B cell (primary cell): Measurements from ENCODE around the gene NKX1-2. TPM values are rescaled to one million over a fixed set of nuclear protein-coding genes. Genes with fewer than 3 reads are reported as not detected.
A peak's percentile ranks its signal among the peaks of the same experiment; 100 is the strongest.

Experiments
- ATAC-seq: fragments of 200-7000 bp; cut with Tn5 transposase; one replicate; pipeline ENCODE4 v1.10.0; 2021; ENCODE audit warnings: low read depth, mild to moderate bottlenecking, moderate number of reproducible peaks, moderate library complexity
- CTCF ChIA-PET: fragments of 350-600 bp; sonication (Branson Sonifier 250); formaldehyde crosslinking; loops from one replicate; lab custom pipeline; 2021; ENCODE audit warnings: antibody characterized with exemption, inconsistent platforms; lab: Charles Lee
- POLR2A ChIA-PET: fragments of 350-600 bp; sonication (Branson Sonifier 250); formaldehyde crosslinking; loops from one replicate; lab custom pipeline; 2021; ENCODE audit warnings: antibody characterized with exemption; lab: Charles Lee
- DNase-seq: peaks from one replicate; pipeline ENCODE4 v3.0.0; 2013
- H2AFZ ChIP-seq: 2 replicates; pipeline ENCODE4 v1.6.1; 2012; ENCODE audit warnings: mild to moderate bottlenecking, low read depth, low read length; ENCODE audit not compliant: insufficient read depth, poor library complexity, severe bottlenecking
- H3K27ac ChIP-seq, 2 donors: 1 replicate in 1 of 2; 2 replicates in 1 of 2; pipeline ENCODE4 v1.5.1; 2012 to 2013; ENCODE audit warnings: low read length in 2 of 2, mild to moderate bottlenecking in 2 of 2, moderate library complexity in 1 of 2
- H3K27me3 ChIP-seq, 4 experiments: fragments of 200-600 bp in 1 of 4; sonication (generic) in 1 of 4; replicated peaks in 1 of 4; 1 replicate in 2 of 4; 2 replicates in 2 of 4; pipeline versions ENCODE4 v1.6.1 to v1.7.0; 2013 to 2016; ENCODE audit warnings: low read length in 3 of 4, mild to moderate bottlenecking in 2 of 4, mixed read lengths in 1 of 4, moderate library complexity in 1 of 4; ENCODE audit not compliant: insufficient read depth in 4 of 4, control insufficient read depth in 3 of 4; ENCODE audit errors: control extremely low read depth in 1 of 4
- H3K36me3 ChIP-seq, 2 experiments: replicated peaks in 1 of 2; 1 replicate in 1 of 2; 2 replicates in 1 of 2; pipeline versions ENCODE4 v1.6.1 to v1.7.1; 2013; ENCODE audit warnings: low read length in 1 of 2; ENCODE audit not compliant: insufficient read depth in 2 of 2, control insufficient read depth in 1 of 2; ENCODE audit errors: control extremely low read depth in 1 of 2, extremely low read depth in 1 of 2
- H3K4me1 ChIP-seq, 2 donors: fragments of 200-600 bp in 1 of 2; sonication (generic) in 1 of 2; 1 replicate in 1 of 2; 2 replicates in 1 of 2; pipeline versions ENCODE4 v1.5.1 to v1.6.1; 2013 to 2017; ENCODE audit warnings: low read length in 2 of 2; ENCODE audit not compliant: control insufficient read depth in 2 of 2, insufficient read depth in 2 of 2
- H3K4me2 ChIP-seq: replicated peaks from 2 replicates; pipeline ENCODE3; 2012; ENCODE audit warnings: mild to moderate bottlenecking, low read depth, low read length; ENCODE audit not compliant: poor library complexity, severe bottlenecking
- H3K4me3 ChIP-seq, 5 experiments: fragments of 200-600 bp in 1 of 5; sonication (generic) in 1 of 5; 1 replicate in 3 of 5; 2 replicates in 2 of 5; pipeline versions ENCODE4 v1.5.1 to v1.7.0; 2011 to 2016; ENCODE audit warnings: low read length in 4 of 5, mild to moderate bottlenecking in 4 of 5, low read depth in 2 of 5, control low read depth in 1 of 5, moderate library complexity in 1 of 5; ENCODE audit not compliant: insufficient read depth in 1 of 5; ENCODE audit errors: control extremely low read depth in 1 of 5, extremely low read depth in 1 of 5
- H3K79me2 ChIP-seq: fragments of 200-600 bp; sonication (generic); one replicate; pipeline ENCODE4 v1.6.0; 2016; ENCODE audit warnings: low read length; ENCODE audit not compliant: control insufficient read depth, insufficient read depth
- H3K9ac ChIP-seq: fragments of 200-600 bp; sonication (generic); 2 replicates; pipeline ENCODE4 v1.6.1; 2017; ENCODE audit warnings: mild to moderate bottlenecking, low read length, moderate library complexity
- H3K9me3 ChIP-seq, 3 donors: one replicate each; pipeline versions ENCODE4 v1.6.1 to v1.7.1; 2013; ENCODE audit warnings: low read length in 2 of 3; ENCODE audit not compliant: control insufficient read depth in 2 of 3, insufficient read depth in 1 of 3; ENCODE audit errors: control extremely low read depth in 1 of 3
- H4K20me1 ChIP-seq: 2 replicates; pipeline ENCODE4 v1.6.0; 2012; ENCODE audit warnings: mild to moderate bottlenecking, low read length; ENCODE audit not compliant: insufficient read depth, control insufficient read depth, poor library complexity, severe bottlenecking
- H3K27ac Mint-ChIP-seq: one replicate; pipeline ENCODE4 v1.8.0; 2021; ENCODE audit warnings: mixed read lengths
- H3K27me3 Mint-ChIP-seq: one replicate; pipeline ENCODE4 v1.8.0; 2021; ENCODE audit warnings: mixed read lengths
- H3K4me1 Mint-ChIP-seq: one replicate; pipeline ENCODE4 v1.8.0; 2021; ENCODE audit warnings: mixed read lengths
- H3K4me3 Mint-ChIP-seq: one replicate; pipeline ENCODE4 v1.8.0; 2021; ENCODE audit warnings: mixed read lengths
- H3K9me3 Mint-ChIP-seq: one replicate; pipeline ENCODE4 v1.8.0; 2022; ENCODE audit warnings: mixed read lengths; ENCODE audit not compliant: insufficient read depth
- EZH2 ChIP-seq: IDR thresholded peaks from 2 replicates; pipeline ENCODE4 v1.6.1; 2012; ENCODE audit warnings: borderline replicate concordance, low read depth, mild to moderate bottlenecking, moderate library complexity, low read length; ENCODE audit not compliant: insufficient read depth, poor library complexity, severe bottlenecking
- WGBS: methylation state at CpG from one replicate; pipeline ENCODE4 v1.1.5; 2013; ENCODE audit warnings: missing lambda C conversion rate; ENCODE audit not compliant: insufficient coverage; 5-methylcytosine and 5-hydroxymethylcytosine counted together
- intact Hi-C: fragments of 100-400 bp; cut with micrococcal nuclease; formaldehyde crosslinking; loops from one replicate; pipeline ENCODE4 v1.10.0; 2022
- polyA plus RNA-seq: library from polyadenylated mRNA; depleted of rRNA; stranded (reverse); fragments of >200 nt; gene quantifications from 2 replicates; pipeline ENCODE4 v1.2.3, GENCODE V29; 2012
- total RNA-seq, 2 donors: library from RNA; stranded (reverse); fragments of 120-200 nt in 1 of 2; gene quantifications; 1 replicate in 1 of 2; 2 replicates in 1 of 2; pipeline versions ENCODE4 v1.2.3 to v1.2.4, GENCODE V29; 2013 to 2022
- TF ChIP-seq, protein P1 (sequence below): fragments of 200-600 bp; IDR thresholded peaks from one replicate; pipeline ENCODE4 v1.8.0; 2022; ENCODE audit warnings: antibody characterized with exemption, mild to moderate bottlenecking

NKX1-2 gene
- total and polyA plus RNA-seq, 2 donors (not counting 1 experiment from before 2014, with no cell fraction given) = not detected

DNA sequence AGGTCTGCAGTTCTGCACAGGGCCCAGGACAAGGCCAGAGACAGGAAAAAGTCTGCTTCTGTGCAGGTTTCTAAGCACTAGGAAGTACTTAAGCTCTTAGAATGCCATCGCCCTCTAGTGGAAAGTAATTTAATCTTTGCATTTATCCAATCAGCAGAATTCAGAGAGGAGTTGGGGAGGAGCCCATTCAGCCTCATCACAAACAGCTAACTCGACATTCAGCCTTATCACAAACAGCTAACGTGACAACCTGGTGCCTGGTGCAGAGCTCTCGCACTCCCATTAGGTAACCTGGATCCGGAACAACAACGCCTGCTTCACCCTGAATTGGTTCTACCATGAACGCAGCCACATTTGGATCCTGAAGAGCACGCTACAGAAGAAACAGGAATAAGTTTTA is 46.3 kb downstream of the NKX1-2 start:
- Histone ChIP-seq H3K79me2 (no peaks in the 10 kb centered on the region), H3K36me3 (peaks cover 0 to 22% of the 10 kb centered on the region in 2 experiments), H3K4me2 (no peak overlapping the region), H3K9ac (no peak overlapping the region), H2AFZ (peak overlapping the region; percentile 36), H4K20me1 (no peaks in the 10 kb centered on the region), H3K27me3 (no peaks in the 10 kb centered on the region), H3K9me3 (no peaks in the 10 kb centered on the region), H3K4me1 (peaks cover 5 to 9% of the 10 kb centered on the region in 2 donors), H3K27ac (no peak overlapping the region), H3K4me3 (no peak overlapping the region)
- peak overlapping the region; percentile 66 for H3K27ac Mint-ChIP-seq
- ATAC-seq (peak; percentile 99), DNase-seq (peak; percentile 83)
- ChIA-PET POLR2A (interaction anchor here (0.6 kb wide), 2 partner anchors 31 to 408 kb away, joined by 3 to 12 read pairs; no protein-coding TSS in a partner anchor), CTCF (interaction anchor here (0.6 to 4.9 kb wide), 26 partner anchors 9 to 821 kb away, joined by 3 to 71 read pairs (median 4); partner anchors contain the start of gene OAT)
- H3K4me3 Mint-ChIP-seq = no peak overlapping the region
- peaks cover 9% of the 10 kb centered on the region for H3K4me1 Mint-ChIP-seq
- no peaks in the 10 kb centered on the region for H3K27me3 Mint-ChIP-seq
- TF ChIP-seq, protein P1, sequence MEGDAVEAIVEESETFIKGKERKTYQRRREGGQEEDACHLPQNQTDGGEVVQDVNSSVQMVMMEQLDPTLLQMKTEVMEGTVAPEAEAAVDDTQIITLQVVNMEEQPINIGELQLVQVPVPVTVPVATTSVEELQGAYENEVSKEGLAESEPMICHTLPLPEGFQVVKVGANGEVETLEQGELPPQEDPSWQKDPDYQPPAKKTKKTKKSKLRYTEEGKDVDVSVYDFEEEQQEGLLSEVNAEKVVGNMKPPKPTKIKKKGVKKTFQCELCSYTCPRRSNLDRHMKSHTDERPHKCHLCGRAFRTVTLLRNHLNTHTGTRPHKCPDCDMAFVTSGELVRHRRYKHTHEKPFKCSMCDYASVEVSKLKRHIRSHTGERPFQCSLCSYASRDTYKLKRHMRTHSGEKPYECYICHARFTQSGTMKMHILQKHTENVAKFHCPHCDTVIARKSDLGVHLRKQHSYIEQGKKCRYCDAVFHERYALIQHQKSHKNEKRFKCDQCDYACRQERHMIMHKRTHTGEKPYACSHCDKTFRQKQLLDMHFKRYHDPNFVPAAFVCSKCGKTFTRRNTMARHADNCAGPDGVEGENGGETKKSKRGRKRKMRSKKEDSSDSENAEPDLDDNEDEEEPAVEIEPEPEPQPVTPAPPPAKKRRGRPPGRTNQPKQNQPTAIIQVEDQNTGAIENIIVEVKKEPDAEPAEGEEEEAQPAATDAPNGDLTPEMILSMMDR = peak; percentile 74
- TF ChIP-seq EZH2 = no peak
- H3K9me3 Mint-ChIP-seq = no peaks in the 10 kb centered on the region
- intact Hi-C loops = loop anchor here (1.0 kb wide), 5 partner anchors 14 to 821 kb away; partner anchors contain the start of gene OAT
- 65% methylated on average over 7 of the region's 8 CpGs for WGBS

DNA sequence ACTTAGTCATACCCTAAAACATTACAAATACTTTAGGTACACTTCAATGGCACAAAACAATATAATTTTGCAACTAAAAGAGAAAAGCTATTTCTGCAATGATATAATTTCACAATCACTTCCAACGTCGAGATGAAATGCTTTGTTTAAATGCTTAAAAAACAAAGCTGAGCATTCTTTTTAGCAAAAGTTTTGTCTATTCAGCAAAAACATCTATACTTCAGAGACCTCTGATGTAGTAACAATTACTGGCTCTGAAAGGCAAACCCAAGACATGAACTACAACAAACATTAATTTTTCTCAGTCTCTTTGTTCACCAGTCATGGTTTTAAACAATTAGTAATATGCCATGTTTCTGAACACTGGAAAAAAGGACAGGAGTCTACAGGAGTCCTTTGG is 47.6 kb downstream of the NKX1-2 start:
- Mint-ChIP-seq H3K9me3 (no peaks in the 10 kb centered on the region), H3K27me3 (no peaks in the 10 kb centered on the region), H3K4me3 (no peak overlapping the region), H3K4me1 (peaks cover 9% of the 10 kb centered on the region), H3K27ac (no peak overlapping the region)
- Histone ChIP-seq H3K27ac (no peak overlapping the region), H3K79me2 (no peaks in the 10 kb centered on the region), H3K4me3 (no peak overlapping the region), H3K9me3 (no peaks in the 10 kb centered on the region), H2AFZ (no peak overlapping the region), H3K4me2 (no peak overlapping the region), H3K9ac (no peak overlapping the region), H4K20me1 (no peaks in the 10 kb centered on the region), H3K27me3 (no peaks in the 10 kb centered on the region), H3K36me3 (peaks cover 0 to 25% of the 10 kb centered on the region in 2 experiments), H3K4me1 (peaks cover 5 to 9% of the 10 kb centered on the region in 2 donors)
- no peak for DNase-seq
- no peak for ATAC-seq
- no peak for TF ChIP-seq EZH2
- TF ChIP-seq, protein P1 = no peak
- CTCF ChIA-PET = interaction anchor here (0.6 to 1.0 kb wide), 3 partner anchors 13 to 407 kb away, joined by 4 to 6 read pairs (median 5); no protein-coding TSS in a partner anchor
- POLR2A ChIA-PET = interaction anchor here (0.6 kb wide), 1 partner anchor 15 kb away, joined by 18 read pairs; no protein-coding TSS in a partner anchor
- intact Hi-C loops = no loop called here
- WGBS = no CpG with 5 or more reads among the region's 2 CpGs
